Right lobe of liver (tissue), 6 donors: ENCODE data around the gene TFF3. TPM values are rescaled to one million over a fixed set of nuclear protein-coding genes. Genes with fewer than 3 reads are reported as not detected.
A peak's percentile ranks its signal among the peaks of the same experiment; 100 is the strongest.

Experiments
- ATAC-seq, 4 donors: fragments of 200-7000 bp; cut with Tn5 transposase; one replicate each; pipeline ENCODE4 v1.9.1; 2020; ENCODE audit warnings: mild to moderate bottlenecking in 4 of 4, moderate library complexity in 4 of 4
- DNase-seq, 3 donors: peaks; one replicate each; pipeline ENCODE4 v3.0.0-alpha.2; 2020
- H3K27ac ChIP-seq, 3 donors: fragments of 200-600 bp; one replicate each; pipeline ENCODE4 v1.8.0; 2022
- H3K27me3 ChIP-seq, 2 donors: fragments of 200-600 bp; one replicate each; pipeline ENCODE4 v1.8.0; 2022
- H3K36me3 ChIP-seq, 4 donors: fragments of 200-600 bp; sonication (generic) in 1 of 4; one replicate each; pipeline versions ENCODE4 v1.5.1 to v1.8.0; 2017 to 2022; ENCODE audit warnings: control low read depth in 1 of 4
- H3K4me1 ChIP-seq, 4 donors: fragments of 200-600 bp; sonication (generic) in 1 of 4; one replicate each; pipeline versions ENCODE4 v1.5.1 to v1.8.0; 2017 to 2022; ENCODE audit warnings: control low read depth in 1 of 4
- H3K4me3 ChIP-seq, 3 donors: fragments of 200-600 bp; one replicate each; pipeline ENCODE4 v1.8.0; 2022
- H3K9me3 ChIP-seq, 4 donors: fragments of 200-600 bp; sonication (generic) in 1 of 4; one replicate each; pipeline versions ENCODE4 v1.5.1 to v1.8.0; 2017 to 2022; ENCODE audit warnings: control low read depth in 1 of 4
- POLR2A ChIP-seq: fragments of 450-650 bp; IDR thresholded peaks from one replicate; pipeline ENCODE4 v1.6.1; 2017; ENCODE audit warnings: antibody characterized with exemption, mild to moderate bottlenecking
- WGBS: methylation state at CpG from one replicate; pipeline ENCODE4 v1.1.6; 2018; ENCODE audit warnings: low coverage, low lambda C conversion rate; ENCODE audit not compliant: insufficient coverage; ENCODE audit errors: missing lambda C conversion rate; 5-methylcytosine and 5-hydroxymethylcytosine counted together
- intact Hi-C, 2 donors: fragments of 100-400 bp; cut with DNase I; formaldehyde crosslinking; loops; one replicate each; pipeline versions ENCODE4 v1.11.2 to v1.14.1; 2022
- long read RNA-seq: library from polyadenylated mRNA; unstranded; transcript quantifications from one replicate; pipeline ENCODE4 v2.0.0, GENCODE V29; 2019
- total RNA-seq, 6 experiments: library from RNA; depleted of rRNA in 2 of 6; stranded (reverse); fragments of >200 nt in 2 of 6; fragmentation: NEBNext Ultra II Directional in 3 of 6; extraction: Animal tissue kit (Norgen Biotek cat#: 25700) in 3 of 6; gene quantifications; one replicate each; pipeline versions ENCODE4 v1.1.0 to v1.2.4, GENCODE V29; 2016 to 2023
- TF ChIP-seq, protein P1 (sequence below), 4 donors: fragments of 200-600 bp in 3 of 4; fragments of 450-650 bp in 1 of 4; IDR thresholded peaks; one replicate each; pipeline versions ENCODE4 v1.5.1 to v1.8.0; 2016 to 2022; ENCODE audit warnings: antibody characterized with exemption in 4 of 4, mild to moderate bottlenecking in 2 of 4
- donor health status: DM: no; HTN: yes; CAD: no.
- donor health status: DM: no; HTN: no; CAD: no.
- donor health status: DM: no; HTN: no; CAD: no.
- donor health status: DM: no; HTN: yes; CAD: no.
- donor health status: DM: no; HTN: yes; CAD: no.

The TFF3 gene, protein sequence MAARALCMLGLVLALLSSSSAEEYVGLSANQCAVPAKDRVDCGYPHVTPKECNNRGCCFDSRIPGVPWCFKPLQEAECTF
- 1 to 10 TPM in 5 of 6 experiments, under 1 TPM in 1; 0.88 to 6.8 (median 2.5) TPM for total RNA-seq
- long read RNA-seq, partial matches to known transcripts = 0 of 2 reads
- long read RNA-seq, other reads (novel, unspliced or antisense) = 0 of 2 reads

GRCh38 chr21:42315296-42315891 lies at the start of gene TFF3:
TFF3 (minus strand) TSS chr21:42315409; CDS start chr21:42315374, 35 bp downstream.
- intact Hi-C loops = no loop called here
- Histone ChIP-seq H3K4me1 (no peaks in the 10 kb centered on the region), H3K27me3 (no peaks in the 10 kb centered on the region), H3K36me3 (no peaks in the 10 kb centered on the region), H3K4me3 (no peak within 1 kb of the TSS), H3K9me3 (no peaks in the 10 kb centered on the region), H3K27ac (no peak within 1 kb of the TSS)
- ATAC-seq (peak in 3 of 4 donors; percentile 4 to 29 (median 9)), DNase-seq (no peak)
- WGBS = 51% methylated on average over 4 of the region's 15 CpGs
- TF ChIP-seq POLR2A = no peak
- TF ChIP-seq, protein P1, sequence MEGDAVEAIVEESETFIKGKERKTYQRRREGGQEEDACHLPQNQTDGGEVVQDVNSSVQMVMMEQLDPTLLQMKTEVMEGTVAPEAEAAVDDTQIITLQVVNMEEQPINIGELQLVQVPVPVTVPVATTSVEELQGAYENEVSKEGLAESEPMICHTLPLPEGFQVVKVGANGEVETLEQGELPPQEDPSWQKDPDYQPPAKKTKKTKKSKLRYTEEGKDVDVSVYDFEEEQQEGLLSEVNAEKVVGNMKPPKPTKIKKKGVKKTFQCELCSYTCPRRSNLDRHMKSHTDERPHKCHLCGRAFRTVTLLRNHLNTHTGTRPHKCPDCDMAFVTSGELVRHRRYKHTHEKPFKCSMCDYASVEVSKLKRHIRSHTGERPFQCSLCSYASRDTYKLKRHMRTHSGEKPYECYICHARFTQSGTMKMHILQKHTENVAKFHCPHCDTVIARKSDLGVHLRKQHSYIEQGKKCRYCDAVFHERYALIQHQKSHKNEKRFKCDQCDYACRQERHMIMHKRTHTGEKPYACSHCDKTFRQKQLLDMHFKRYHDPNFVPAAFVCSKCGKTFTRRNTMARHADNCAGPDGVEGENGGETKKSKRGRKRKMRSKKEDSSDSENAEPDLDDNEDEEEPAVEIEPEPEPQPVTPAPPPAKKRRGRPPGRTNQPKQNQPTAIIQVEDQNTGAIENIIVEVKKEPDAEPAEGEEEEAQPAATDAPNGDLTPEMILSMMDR (IDR thresholded peaks at IDR 0.05) = no peak

GRCh38 chr21:42364304-42364865 lies 49.2 kb upstream of the TFF3 start:
- ATAC-seq = no peak
- no peaks in the 10 kb centered on the region for H3K36me3 ChIP-seq
- TF ChIP-seq POLR2A = no peak
- TF ChIP-seq, protein P1 (IDR thresholded peaks at IDR 0.05) = no peak
- peak in 1 of 3 donors; percentile 37 for DNase-seq
- intact Hi-C loops = no loop called here
- no peaks in the 10 kb centered on the region for H3K4me1 ChIP-seq
- H3K27me3 ChIP-seq = no peaks in the 10 kb centered on the region
- WGBS = 38% methylated on average over 6 of the region's 13 CpGs
- no peak overlapping the region for H3K27ac ChIP-seq
- H3K9me3 ChIP-seq = no peaks in the 10 kb centered on the region
- no peak overlapping the region for H3K4me3 ChIP-seq

DNA sequence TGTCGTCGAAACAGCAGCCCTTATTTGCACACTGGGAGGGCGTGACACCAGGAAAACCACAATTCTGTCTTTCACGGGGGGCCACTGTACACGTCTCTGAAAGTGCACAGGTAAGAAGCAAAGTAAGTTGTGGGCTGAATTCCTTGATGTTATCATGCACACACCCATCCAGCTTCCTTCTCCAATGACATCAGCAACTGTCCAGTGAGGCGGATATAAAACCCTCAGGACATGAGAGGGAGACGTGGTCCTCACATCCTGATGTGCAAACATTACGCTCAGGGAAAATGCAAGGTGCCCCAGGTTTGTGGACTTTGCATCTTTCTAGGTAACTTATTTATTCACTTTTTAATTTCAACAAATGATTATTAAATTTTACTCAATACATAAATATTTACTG lies 48.1 kb upstream of the TFF3 start:
- ATAC-seq (no peak), DNase-seq (peak in 1 of 3 donors; percentile 5)
- TF ChIP-seq POLR2A = no peak
- TF ChIP-seq, protein P1 (IDR thresholded peaks at IDR 0.05) = no peak
- Histone ChIP-seq H3K27ac (no peak overlapping the region), H3K36me3 (no peaks in the 10 kb centered on the region), H3K9me3 (no peaks in the 10 kb centered on the region), H3K4me3 (no peak overlapping the region), H3K4me1 (no peaks in the 10 kb centered on the region), H3K27me3 (no peaks in the 10 kb centered on the region)
- intact Hi-C loops = no loop called here
- 57% methylated on average over 6 of the region's 8 CpGs for WGBS

DNA sequence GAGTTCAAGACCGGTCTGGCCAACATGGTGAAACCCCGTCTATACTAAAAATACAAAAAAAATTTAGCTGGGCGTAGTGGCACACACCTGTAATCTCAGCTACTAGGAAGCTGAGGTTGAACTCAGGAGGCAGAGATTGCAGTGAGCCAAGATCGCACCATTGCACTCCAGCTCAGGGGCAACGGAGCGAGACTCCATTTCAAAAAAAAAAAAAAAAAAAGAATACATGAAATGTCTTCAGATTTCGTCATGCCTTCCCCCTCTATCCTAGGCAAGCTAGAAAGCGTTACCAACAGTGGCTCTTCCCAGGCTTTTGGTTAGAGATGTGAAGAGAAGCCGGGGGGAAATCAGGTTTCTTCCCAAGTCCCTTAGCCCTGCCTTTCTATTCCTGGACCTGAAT lies 47.5 kb upstream of the TFF3 start:
- intact Hi-C loops = no loop called here
- TF ChIP-seq POLR2A = no peak
- TF ChIP-seq, protein P1 (IDR thresholded peaks at IDR 0.05) = no peak
- no peak overlapping the region for H3K27ac ChIP-seq
- WGBS = 55% methylated on average over 6 of the region's 9 CpGs
- H3K4me3 ChIP-seq = no peak overlapping the region
- no peaks in the 10 kb centered on the region for H3K27me3 ChIP-seq
- no peaks in the 10 kb centered on the region for H3K36me3 ChIP-seq
- ATAC-seq (no peak), DNase-seq (no peak)
- no peaks in the 10 kb centered on the region for H3K4me1 ChIP-seq
- no peaks in the 10 kb centered on the region for H3K9me3 ChIP-seq
